Measurements from ENCODE around the gene ASF1B. TPM values are rescaled to one million over a fixed set of nuclear protein-coding genes. Genes with fewer than 3 reads are reported as not detected.
A peak's percentile ranks its signal among the peaks of the same experiment; 100 is the strongest.
"Not testable (repeated sequence)": the region's sequence is repeated elsewhere in the genome, so short reads cannot be mapped to it uniquely, and the experiment has no call there.

The ASF1B gene
- 15.3 and 21.5 TPM in 2 replicates for total RNA-seq

DNA sequence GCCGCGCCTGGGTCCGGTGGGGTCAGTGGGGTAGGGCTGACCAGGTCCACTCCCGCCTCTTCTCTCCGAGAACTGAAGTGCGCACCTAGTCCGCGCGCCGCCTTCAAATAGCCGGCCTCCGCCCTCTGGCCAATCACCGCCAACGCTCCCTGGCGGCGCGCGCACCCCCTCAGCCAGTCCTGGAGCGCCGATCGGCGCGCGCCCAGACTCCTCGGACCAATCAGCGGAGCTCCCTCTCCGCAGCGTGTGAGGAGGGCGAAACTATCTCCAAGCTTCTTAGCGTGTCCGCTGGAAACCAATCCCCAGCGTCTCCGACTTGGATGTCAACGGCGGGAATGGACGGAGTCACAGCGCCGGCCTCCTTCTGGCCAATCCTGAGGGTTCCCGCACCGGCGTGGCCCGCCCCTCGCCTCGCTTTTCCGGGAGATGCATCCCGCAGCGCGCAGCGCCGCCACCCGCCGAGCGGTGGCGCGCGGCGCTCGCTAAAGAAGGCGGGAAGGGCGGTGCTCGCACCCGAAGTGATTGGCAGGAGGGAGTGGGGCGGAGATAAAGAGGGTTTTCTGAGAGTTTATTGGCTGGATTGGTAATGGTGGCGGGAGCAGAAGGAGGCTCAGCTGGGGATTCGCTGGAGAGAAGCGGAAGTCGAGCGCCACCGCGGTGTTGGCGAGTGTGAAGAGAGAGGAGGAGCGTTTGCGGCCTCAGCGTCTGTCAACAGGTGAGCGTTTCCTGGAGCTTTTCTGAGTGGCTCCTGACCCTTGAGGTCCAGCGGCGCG, at the start of gene ASF1B:
ASF1B (minus strand) TSS at position 81 of the 773 bp plus-strand sequence. CDS start 133 bp downstream, outside the sequence.
- DNase-seq (ENCODE audit: low read depth, low spot score) = peak; percentile 100

DNA sequence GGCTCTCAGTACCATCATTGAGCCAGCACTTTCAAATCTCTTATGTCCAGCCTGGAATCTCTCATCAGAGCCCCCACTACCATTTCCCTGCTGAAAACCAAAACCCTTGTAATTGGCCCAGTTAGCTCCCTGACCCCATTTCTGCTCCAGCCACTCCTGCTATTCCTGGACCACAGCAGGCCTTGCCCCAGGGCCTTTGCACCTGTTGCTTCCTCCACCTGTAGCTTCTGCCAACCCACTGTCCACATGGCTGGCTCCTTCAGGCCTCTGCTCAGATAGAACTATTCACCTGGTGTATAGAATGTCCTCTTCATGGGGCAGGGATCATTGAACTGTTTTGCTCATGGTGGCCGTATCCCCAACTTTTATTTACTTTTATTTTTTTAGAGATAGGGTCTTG, 49.3 kb upstream of the ASF1B start:
- DNase-seq (ENCODE audit: low read depth, low spot score) = not testable (repeated sequence)

DNA sequence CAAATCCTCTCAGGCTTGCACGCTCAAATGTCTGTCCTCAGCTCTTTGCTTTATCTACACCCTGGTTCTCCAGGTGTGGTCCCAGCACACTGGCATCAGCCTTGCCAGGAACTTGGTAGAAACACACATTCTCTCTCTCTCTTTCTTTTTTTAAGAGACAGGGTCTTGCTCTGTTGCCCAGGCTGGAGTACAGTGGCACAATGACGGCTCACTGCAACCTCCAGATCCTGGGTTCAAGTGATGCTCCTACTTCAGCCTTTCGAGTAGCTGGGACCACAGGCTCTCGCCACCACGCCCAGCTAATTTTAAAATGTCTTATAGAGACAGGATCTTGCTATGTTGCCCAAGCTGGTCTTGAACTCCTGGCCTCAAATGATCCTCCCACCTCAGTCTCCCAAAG, 48.8 kb upstream of the ASF1B start:
- DNase-seq (ENCODE audit: low read depth, low spot score) = no peak

- no peak for DNase-seq (ENCODE audit: low read depth, low spot score)
Measured at GRCh38 chr19:14183741-14184350, 47.5 kb upstream of the ASF1B start.

DNA sequence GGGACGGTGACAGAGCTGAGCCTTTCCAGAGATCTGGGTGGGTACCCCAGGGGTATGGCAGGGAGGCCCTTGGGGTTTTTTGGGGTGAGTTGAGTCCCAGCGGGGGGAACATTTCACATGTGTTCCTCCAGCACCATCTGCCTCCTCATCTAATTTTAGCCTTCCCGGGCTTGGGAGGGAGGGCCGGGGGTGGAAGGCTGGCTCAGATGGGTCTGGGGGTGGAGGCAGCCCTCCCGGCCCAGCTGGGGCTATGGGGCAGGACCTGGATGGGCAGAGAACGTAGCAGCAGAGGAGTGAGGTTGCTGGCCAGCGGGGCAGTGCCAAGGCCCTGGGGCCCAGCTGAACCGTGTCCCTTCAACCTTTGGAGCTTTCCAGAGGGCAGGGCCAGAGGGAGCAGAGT, 46.1 kb upstream of the ASF1B start:
- DNase-seq (ENCODE audit: low read depth, low spot score) = no peak

- no peak for DNase-seq (ENCODE audit: low read depth, low spot score)
Measured at GRCh38 chr19:14181906-14182305, 45.5 kb upstream of the ASF1B start.

DNA sequence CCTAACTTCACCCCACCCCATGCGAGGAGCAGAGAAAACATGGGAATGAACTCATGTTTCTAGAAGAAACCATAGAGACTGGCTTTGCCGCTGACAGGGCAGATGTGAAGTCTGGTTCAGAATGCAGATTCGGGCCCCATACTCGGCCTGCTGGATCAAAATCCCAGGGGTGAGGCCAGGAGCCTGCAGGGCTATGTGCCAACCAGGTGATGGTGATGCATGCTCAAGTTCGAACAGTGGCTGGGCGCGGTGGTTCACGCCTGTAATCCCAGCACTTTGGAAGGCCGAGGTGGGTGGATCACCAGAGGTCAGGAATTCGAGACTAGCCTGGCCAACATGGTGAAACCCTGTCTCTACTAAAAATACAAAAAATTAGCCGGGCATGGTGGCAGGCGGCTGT, 44.8 kb upstream of the ASF1B start:
- DNase-seq (ENCODE audit: low read depth, low spot score) = not testable (repeated sequence)

GRCh38 chr19:14177496-14178074, 41.2 kb upstream of the ASF1B start:
- DNase-seq (ENCODE audit: low read depth, low spot score) = no peak

DNA sequence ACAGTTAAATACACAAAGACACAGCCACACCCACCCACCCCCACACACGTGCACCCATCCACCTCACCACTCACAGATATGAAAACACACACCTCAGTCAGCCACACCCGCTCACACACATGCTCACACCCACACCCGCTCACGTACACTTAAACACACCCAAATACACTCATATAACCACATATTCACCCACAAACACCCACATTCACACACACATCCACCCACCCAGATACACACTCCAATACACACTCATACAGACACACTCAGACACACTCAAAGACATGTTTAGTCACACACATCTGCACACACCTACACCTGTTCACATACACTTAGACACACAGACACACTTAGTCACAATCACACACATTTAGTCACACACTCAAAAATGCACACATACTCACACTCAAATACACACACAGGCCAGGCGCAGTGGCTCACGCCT, 39.0 kb upstream of the ASF1B start:
- DNase-seq (ENCODE audit: low read depth, low spot score) = no peak

GRCh38 chr19:14174883-14175282, 38.5 kb upstream of the ASF1B start:
- DNase-seq (ENCODE audit: low read depth, low spot score) = no peak

- DNase-seq (ENCODE audit: low read depth, low spot score) = no peak
Measured at GRCh38 chr19:14168993-14169392, 32.6 kb upstream of the ASF1B start.

DNA sequence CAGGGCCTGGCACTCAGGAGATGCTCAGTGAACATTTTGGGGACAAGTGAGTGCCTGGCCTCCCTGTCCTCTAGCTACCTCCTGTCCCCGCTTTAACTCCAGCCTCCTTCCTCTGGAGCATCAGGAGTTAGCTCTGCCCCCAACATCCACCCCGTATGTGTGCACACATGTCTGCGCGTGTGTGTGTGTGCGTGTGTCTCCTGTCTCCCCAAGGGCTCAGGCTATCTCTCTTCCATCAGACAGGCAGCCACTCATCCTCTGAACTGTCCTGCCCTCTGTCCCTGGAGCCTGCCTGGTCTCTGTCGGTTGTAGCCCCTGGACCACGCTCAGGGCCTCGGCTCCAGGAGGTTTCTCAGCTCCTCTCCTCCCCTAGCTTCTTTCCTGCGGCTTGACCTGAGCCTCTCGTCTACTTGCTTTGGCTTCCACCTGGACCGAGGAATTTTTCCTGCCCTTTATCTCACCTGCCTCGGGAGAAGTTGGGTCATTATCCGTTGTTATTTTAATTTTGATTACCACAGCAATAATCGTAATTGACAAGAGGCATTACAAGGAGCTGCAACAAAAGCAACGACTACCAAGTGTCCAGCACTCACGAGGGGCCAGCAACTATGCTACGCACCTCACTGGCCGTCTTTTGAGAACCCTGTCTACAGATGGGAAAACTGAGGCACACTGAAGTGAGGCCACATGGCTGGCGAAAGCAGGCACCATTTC, 32.0 kb upstream of the ASF1B start:
- no peak for DNase-seq (ENCODE audit: low read depth, low spot score)

DNA sequence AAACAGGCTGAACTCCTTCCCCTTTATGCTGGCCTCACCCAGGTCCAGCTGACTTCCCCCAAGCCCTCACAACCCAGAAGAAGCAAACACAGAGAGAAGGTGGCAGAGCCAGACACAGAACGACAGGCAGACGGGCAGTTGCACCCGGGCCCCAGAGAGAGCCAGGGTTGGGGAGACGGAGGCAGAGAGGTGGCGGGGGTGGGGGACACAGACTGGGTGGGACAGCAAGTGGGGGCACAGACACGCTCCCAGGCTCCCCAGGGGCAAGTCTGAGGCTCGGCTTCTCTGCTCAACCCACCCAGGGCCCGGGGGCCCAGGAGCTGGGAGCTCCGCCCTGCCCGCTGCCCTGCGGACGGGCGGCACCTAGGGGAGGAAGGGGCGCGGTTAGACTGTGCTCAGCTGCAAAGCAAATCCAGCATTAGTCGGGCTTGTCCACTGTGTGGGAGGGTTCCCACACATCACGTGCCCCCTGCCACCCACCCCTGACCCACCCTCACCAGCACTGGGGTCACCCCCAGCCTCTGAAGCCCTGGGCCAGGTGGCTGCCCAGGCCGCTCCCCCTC, 31.3 kb upstream of the ASF1B start:
- DNase-seq (ENCODE audit: low read depth, low spot score) = no peak

GRCh38 chr19:14166999-14167575, 30.7 kb upstream of the ASF1B start:
- DNase-seq (ENCODE audit: low read depth, low spot score) = no peak

GRCh38 chr19:14165990-14166830, 29.8 kb upstream of the ASF1B start:
- DNase-seq (ENCODE audit: low read depth, low spot score) = no peak

GRCh38 chr19:14164724-14165493, 28.5 kb upstream of the ASF1B start:
- no peak for DNase-seq (ENCODE audit: low read depth, low spot score)

DNA sequence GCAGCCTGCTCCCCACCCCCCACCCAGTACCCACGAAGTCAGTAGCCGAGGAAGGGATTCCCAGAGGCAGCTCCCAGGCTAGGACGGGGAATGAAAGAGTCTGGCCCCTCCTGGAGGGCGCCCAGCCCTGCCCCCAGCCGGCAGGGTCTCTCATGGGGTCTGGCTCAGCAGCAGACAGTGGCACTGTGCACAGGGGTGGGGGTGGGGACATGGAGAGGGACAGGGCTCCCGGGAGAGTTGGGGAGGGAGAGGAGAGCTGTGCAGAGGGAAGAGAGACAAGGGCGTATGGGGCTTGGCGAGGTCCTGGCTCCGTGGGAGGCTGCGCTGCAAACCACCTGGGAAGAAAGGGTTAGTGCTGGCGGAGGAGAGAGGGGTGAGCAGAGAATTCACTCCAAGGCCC, 27.7 kb upstream of the ASF1B start:
- no peak for DNase-seq (ENCODE audit: low read depth, low spot score)

- DNase-seq (ENCODE audit: low read depth, low spot score) = no peak
Measured at GRCh38 chr19:14162871-14163297, 26.5 kb upstream of the ASF1B start.

GRCh38 chr19:14161305-14161704, 24.9 kb upstream of the ASF1B start:
- DNase-seq (ENCODE audit: low read depth, low spot score) = no peak
